Stimulated activated CD8-positive, alpha-beta memory T cell treated with anti-CD3 and anti-CD28 coated beads, Interleukin-2, amount 100 ng/mL, for 1 hour (primary cell): Measurements from ENCODE around the gene CPPED1.

Experiments used
- DNase-seq, 2 donors: peaks; one replicate each; pipeline ENCODE4 v3.0.0-alpha.2; 2020; ENCODE audit warnings: low read depth in 2 of 2

The CPPED1 gene

DNA sequence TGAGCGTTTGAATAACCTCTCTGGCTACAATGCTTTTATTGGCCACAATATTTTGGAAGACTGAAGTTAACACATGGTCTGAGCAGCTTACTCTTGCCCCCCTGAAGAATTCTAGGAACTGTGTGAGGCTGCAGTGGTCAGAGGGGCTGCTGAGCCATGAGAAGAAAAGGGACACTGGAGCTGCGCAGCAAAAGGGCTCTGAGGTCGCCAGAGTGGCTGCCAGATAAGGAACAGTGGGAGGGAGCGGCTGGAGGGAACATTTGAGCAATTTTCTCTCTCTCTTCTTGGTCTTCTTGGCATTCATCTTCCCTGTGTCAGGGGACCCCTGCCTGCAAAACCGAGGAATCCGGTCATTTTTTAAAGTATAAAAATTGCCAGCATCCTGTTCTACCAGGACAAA lies 66.1 kb downstream of the CPPED1 start:
- no peak for DNase-seq

- DNase-seq = no peak
Measured at GRCh38 chr16:12735805-12736204, 67.9 kb downstream of the CPPED1 start.

- no peak for DNase-seq
Measured at GRCh38 chr16:12732600-12732999, 71.1 kb downstream of the CPPED1 start.

- no peak for DNase-seq
Measured at GRCh38 chr16:12729448-12729847, 74.2 kb downstream of the CPPED1 start.

DNA sequence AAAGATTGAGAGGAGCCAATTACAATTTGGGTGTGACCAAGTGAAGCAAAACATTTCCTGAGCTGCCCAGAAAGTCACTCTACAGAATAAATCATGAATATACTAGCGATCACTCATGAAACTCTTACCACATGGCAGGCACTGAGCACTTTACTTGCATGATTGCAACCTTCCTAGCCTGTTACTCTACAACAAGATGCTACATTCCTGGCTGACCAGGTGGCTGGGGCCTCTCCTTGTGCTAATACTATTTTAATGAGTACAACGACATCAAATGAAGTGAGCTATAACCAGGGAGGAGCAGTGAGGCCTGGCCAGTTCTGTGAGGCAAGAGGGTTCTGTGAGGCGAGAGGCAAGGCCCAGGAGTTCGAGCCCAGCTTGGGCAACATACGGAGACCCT lies 75.2 kb downstream of the CPPED1 start:
- DNase-seq = no peak

DNA sequence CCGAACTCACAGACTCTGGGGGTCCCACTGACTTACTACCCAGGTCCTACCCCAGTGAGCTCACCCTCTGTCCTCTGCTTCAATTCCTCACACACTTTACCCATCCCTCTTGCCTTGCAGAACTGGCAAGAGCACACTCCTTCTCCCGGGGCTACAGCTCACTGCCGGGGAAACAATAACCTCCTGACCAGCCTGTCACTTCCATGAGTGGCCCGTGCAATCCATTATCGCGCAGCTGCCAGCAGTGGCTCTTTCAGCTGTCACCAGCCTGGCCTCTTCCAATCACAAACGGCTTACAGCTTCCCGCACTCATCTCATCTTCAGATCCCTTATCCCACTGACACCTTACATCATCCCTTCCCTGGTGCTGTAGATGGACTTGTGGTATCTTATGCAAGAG lies 79.5 kb downstream of the CPPED1 start:
- no peak for DNase-seq

DNA sequence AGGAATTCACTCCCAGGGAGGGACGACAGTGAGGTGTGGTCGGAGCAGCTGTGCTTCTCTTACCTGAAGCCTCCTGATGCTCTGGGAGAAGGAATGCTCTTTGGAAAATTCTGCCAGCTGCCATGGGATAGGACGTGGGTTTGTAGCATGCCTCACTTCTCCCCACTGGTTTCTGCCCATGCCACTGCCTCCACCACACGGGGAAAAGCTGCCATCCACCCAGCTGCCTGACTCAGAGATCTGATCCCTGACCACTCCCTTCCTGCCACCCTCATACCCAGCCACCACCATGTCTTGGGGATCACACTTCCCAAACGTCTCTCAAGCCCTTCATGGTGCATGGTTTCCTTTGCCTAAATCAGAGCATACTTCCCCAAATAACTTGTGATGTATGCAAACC lies 80.0 kb downstream of the CPPED1 start:
- DNase-seq = no peak

DNA sequence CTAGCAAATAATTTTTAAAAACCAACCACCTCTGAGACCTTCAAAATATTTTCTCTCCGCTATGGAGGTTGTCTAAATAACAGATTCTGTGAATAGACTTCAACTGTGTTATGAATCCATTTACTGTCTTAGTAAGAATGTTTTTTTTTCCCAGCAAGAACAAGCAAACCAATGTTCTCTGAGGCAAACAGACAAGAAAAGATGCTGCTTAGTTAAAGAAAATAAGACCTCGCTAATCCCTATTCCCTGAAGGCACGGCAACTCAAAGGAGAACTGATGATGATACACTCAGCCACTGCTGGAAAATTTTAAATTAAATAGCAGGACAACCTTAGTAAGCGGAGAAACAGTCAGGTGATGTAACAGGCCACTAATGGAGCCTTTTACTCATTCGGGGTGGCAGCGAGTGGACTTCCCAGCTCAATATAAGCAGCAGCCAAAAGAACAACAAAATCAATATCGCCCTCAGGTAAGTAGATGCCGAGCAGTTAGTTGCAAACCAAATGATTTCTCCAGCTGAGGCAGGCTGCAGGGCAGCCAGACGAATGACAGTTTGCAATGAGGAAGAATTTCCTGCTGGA lies 81.8 kb downstream of the CPPED1 start:
- no peak for DNase-seq

DNA sequence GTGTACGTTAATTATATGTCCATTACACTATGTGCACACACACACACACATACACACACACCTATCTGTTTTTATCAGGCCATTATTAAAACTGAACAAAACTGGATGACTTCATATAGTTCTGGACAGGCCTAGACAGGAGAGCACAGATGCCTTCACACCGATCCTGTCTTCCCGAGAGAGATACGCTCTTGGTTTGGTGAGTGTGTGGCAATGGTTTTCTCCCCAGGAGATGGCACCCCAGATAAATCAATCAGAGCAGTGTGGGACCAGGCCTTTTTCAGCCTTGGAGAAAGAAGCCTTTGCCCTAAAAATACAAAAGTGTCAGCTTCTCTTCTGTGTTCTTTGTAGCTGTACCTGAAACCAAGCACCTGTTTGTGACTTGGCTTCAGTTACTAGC lies 83.7 kb downstream of the CPPED1 start:
- DNase-seq = no peak

GRCh38 chr16:12716658-12717057 lies 87.0 kb downstream of the CPPED1 start:
- no peak for DNase-seq

DNA sequence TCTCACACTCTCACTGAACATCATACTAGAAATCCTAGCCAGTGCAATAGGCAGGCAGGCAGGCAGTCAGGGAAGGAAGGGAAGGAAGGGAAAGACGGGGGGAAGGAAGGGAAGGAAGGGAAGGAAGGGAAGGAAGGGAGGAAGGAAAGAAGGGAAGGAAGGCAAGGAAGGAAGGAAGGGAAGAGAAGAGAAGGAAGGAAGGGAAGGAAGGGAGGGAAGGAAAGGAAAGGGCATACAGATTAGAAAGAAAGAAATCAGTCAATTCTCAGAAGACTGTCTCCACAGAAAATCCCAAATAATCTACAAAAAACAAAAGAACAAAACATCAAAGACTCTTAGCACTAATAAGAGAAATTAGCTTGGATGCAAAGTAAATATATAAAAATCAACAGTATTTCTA lies 93.9 kb downstream of the CPPED1 start:
- DNase-seq = no peak

DNA sequence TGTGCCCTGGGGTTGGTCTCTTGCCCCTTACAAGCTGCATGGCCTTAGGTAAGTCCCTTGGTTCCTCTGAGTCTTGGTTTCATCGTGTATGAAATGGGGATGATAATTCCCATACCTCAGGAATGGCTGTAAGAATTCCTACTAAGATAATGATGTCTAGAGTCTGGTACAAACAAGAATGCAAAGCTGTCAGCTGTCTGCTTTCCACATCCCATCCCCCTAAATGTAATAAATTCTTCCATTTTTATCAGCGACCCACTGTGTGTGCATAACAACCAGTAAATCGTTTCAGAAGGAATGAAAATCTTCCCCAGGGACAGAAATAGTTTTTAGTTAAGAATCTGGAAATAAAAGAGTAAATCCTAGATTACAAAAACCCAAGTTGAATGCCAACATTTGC lies 95.4 kb downstream of the CPPED1 start:
- DNase-seq = no peak

DNA sequence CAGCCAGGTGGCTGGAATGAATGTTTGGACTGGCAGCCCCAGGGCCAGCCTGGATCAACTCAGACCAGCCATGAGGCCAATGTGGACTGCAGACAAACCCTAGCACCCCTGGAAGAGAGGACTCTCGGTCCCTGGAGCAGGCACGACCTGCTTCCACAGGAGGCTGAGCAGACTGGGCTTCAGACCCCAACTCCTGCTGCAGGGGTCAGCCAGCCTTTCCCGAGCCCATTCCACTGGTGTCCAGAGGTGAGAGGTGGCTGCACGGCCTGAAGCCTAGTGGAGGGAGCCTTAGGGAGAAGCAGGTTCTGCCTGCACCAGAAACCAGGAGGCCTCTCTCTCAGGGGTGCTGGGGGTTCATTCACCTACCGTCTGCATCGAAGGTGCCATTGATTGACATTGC lies 97.1 kb downstream of the CPPED1 start:
- no peak for DNase-seq

- no peak for DNase-seq
Measured at GRCh38 chr16:12704492-12705111, 99.1 kb downstream of the CPPED1 start.

- DNase-seq = no peak
Measured at GRCh38 chr16:12703935-12704334, 99.8 kb downstream of the CPPED1 start.

GRCh38 chr16:12700161-12700560 lies 103.5 kb downstream of the CPPED1 start:
- no peak for DNase-seq

DNA sequence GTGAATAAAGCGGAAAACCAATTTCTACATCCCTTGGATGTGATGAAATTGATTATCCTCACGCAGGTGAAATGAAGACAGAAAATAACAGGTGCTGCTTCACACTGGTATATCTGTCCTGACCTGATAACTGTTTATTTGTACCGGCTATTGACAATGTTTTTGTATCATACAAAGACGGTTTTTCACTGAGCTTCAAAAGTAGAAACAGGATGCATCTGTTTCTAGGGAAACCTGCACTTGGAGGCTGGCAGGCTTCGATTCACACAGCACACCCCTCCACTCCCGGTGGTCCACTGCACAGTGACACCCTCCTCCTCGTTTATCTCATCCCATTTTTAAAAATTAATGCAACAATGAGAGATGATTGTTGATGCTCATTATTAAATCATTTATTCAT lies 104.5 kb downstream of the CPPED1 start:
- DNase-seq = no peak

GRCh38 chr16:12697437-12697836 lies 106.2 kb downstream of the CPPED1 start:
- no peak for DNase-seq

DNA sequence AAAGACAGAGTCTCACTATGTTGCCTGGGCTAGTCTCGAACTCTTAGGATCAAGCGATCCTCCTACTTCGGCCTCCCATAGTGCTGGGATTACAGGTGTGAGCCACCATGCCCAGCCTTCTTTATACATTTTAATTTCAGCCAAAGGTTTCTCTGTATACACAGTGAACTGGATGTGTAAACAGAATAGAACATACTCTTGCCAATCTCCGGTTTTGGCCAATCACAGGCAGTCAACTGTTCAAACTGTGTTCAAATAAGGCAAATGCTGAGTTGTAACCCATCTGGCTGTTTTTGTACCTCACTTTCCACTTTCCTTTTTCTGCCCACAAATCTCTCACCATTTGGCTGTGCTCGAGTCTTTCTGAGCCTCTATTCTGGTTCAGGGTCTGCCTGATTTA lies 108.2 kb downstream of the CPPED1 start:
- DNase-seq = no peak

- DNase-seq = no peak
Measured at GRCh38 chr16:12690024-12690423, 113.7 kb downstream of the CPPED1 start.

- DNase-seq = no peak
Measured at GRCh38 chr16:12688951-12689850, 114.5 kb downstream of the CPPED1 start.

GRCh38 chr16:12685806-12686205 lies 117.9 kb downstream of the CPPED1 start:
- DNase-seq = no peak
